Psoas muscle (tissue), 8 donors: ENCODE measurements around the gene ATP8A1. TPM values are rescaled to one million over a fixed set of nuclear protein-coding genes. Genes with fewer than 3 reads are reported as not detected.
A peak's percentile ranks its signal among the peaks of the same experiment; 100 is the strongest.

Experiments
- ATAC-seq, 4 donors: fragments of 200-7000 bp; cut with Tn5 transposase; one replicate each; pipeline ENCODE4 v1.9.1; 2020; ENCODE audit warnings: moderate library complexity in 3 of 4, mild to moderate bottlenecking in 2 of 4
- DNase-seq, 2 donors: peaks; one replicate each; pipeline ENCODE4 v3.0.0-alpha.2; 2020
- H3K27ac ChIP-seq: fragments of 200-600 bp; one replicate; pipeline ENCODE4 v1.8.0; 2022
- H3K27me3 ChIP-seq, 3 donors: fragments of 200-600 bp in 1 of 3; one replicate each; pipeline versions ENCODE4 v1.6.1 to v1.8.0; 2013 to 2022; ENCODE audit warnings: low read length in 2 of 3, mild to moderate bottlenecking in 2 of 3, moderate library complexity in 1 of 3; ENCODE audit not compliant: insufficient read depth in 3 of 3
- H3K36me3 ChIP-seq, 2 donors: fragments of 200-600 bp in 1 of 2; one replicate each; pipeline versions ENCODE4 v1.6.1 to v1.8.0; 2013 to 2022; ENCODE audit warnings: low read depth in 1 of 2, mild to moderate bottlenecking in 1 of 2, moderate library complexity in 1 of 2; ENCODE audit not compliant: insufficient read depth in 1 of 2
- H3K4me1 ChIP-seq: fragments of 200-600 bp; one replicate; pipeline ENCODE4 v1.8.0; 2022
- H3K4me3 ChIP-seq: fragments of 200-600 bp; one replicate; pipeline ENCODE4 v1.8.0; 2022; ENCODE audit warnings: mild to moderate bottlenecking
- H3K9me3 ChIP-seq: fragments of 200-600 bp; one replicate; pipeline ENCODE4 v1.8.0; 2022
- WGBS, 3 donors: extraction: QIAGEN DNeasy Blood & Tissue Kit; methylation state at CpG; one replicate each; pipeline versions ENCODE4 v1.1.6 to v1.1.7; 2013; 5-methylcytosine and 5-hydroxymethylcytosine counted together
- intact Hi-C, 2 donors: fragments of 100-400 bp; cut with DNase I; formaldehyde crosslinking; loops; one replicate each; pipeline versions ENCODE4 v1.11.0 to v1.14.2; 2022
- polyA plus RNA-seq, 3 donors: library from polyadenylated mRNA; stranded (reverse); fragments of 200-250 nt; gene quantifications; one replicate each; pipeline ENCODE4 v1.2.3, GENCODE V29; 2013
- total RNA-seq, 4 donors: library from RNA; stranded (reverse); fragmentation: NEBNext Ultra II Directional in 2 of 4; extraction: Animal tissue kit (Norgen Biotek cat#: 25700) in 2 of 4; gene quantifications; one replicate each; pipeline versions ENCODE4 v1.2.1 to v1.2.4, GENCODE V29; 2021 to 2023
- TF ChIP-seq, protein P1 (sequence below): fragments of 200-600 bp; IDR thresholded peaks from one replicate; pipeline ENCODE4 v1.8.0; 2022; ENCODE audit warnings: antibody characterized with exemption
- donor health status: healthy with polysubstance abuse.
- donor health status: DM: no; HTN: no; CAD: no; lungs with moderate emphysema.
- donor health status: Bipolar disorder and iron deficiency.
- donor health status: healthy.
- donor health status: DM: yes; HTN: yes; CAD: no.
- donor health status: DM: no; HTN: no; CAD: no.
- donor health status: DM: no; HTN: no; CAD: no.
- donor health status: DM: yes; HTN: yes; CAD: no.

Gene ATP8A1
- total and polyA plus RNA-seq, 7 donors = 2.2 to 26.5 (median 14.7) TPM

DNA sequence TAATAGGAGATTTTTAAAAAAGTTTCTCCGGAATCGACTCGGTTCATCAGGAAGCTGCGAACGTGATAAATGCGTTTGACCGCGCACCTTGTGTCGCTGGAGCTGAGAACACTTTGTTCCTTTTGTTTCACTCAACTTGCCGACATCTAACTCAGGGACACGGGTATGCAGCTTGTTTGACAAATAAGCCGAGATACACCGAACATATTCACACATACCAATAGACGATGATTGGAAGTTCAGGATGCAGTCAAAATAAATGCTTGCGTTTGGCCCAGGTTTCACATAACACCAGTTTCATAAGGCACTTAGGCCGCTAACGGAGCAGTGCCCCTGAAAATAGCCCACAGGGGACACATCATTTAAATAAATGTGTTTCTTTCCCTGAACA lies 260.5 kb downstream of the ATP8A1 start:
- Histone ChIP-seq H3K4me1 (peaks cover 11% of the 10 kb centered on the region), H3K36me3 (no peaks in the 10 kb centered on the region), H3K27ac (no peak overlapping the region), H3K4me3 (peak overlapping the region; percentile 69), H3K9me3 (no peaks in the 10 kb centered on the region), H3K27me3 (peaks cover 2 to 59% (median 10%) of the 10 kb centered on the region in 3 donors)
- ATAC-seq (no peak), DNase-seq (no peak)
- 65 to 68% (median 68%) methylated on average over 17 of the region's 17 CpGs for WGBS, 3 donors
- TF ChIP-seq, protein P1, sequence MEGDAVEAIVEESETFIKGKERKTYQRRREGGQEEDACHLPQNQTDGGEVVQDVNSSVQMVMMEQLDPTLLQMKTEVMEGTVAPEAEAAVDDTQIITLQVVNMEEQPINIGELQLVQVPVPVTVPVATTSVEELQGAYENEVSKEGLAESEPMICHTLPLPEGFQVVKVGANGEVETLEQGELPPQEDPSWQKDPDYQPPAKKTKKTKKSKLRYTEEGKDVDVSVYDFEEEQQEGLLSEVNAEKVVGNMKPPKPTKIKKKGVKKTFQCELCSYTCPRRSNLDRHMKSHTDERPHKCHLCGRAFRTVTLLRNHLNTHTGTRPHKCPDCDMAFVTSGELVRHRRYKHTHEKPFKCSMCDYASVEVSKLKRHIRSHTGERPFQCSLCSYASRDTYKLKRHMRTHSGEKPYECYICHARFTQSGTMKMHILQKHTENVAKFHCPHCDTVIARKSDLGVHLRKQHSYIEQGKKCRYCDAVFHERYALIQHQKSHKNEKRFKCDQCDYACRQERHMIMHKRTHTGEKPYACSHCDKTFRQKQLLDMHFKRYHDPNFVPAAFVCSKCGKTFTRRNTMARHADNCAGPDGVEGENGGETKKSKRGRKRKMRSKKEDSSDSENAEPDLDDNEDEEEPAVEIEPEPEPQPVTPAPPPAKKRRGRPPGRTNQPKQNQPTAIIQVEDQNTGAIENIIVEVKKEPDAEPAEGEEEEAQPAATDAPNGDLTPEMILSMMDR = no peak
- intact Hi-C loops = no loop called here

DNA sequence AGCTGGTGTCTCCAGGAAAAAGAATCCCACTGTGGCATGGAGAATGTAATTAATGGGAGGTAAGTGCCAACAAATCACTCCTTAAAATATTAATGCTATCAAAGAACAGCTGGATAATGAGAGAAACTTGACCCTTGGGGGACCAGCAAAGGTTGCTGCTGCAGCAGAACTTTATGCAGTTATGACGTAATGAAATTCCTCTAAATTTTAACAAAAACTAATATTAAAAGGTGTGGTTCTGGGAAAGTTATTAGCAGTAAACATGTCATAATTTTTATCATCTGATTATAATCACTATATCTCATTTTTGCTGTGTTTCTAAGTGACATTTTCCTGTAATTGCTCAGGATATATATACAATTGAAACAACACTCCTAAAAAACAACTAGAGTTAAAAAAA lies 261.3 kb downstream of the ATP8A1 start:
- no peak for ATAC-seq
- 89 to 100% (median 95%) methylated on average over 1 of the region's 1 CpG for WGBS, 3 donors
- no peak overlapping the region for H3K27ac ChIP-seq
- TF ChIP-seq, protein P1 = no peak
- peaks cover 2 to 59% (median 10%) of the 10 kb centered on the region in 3 donors for H3K27me3 ChIP-seq
- no peak overlapping the region for H3K4me3 ChIP-seq
- intact Hi-C loops = no loop called here
- no peaks in the 10 kb centered on the region for H3K9me3 ChIP-seq
- no peaks in the 10 kb centered on the region for H3K36me3 ChIP-seq
- H3K4me1 ChIP-seq = peaks cover 11% of the 10 kb centered on the region
- no peak for DNase-seq

DNA sequence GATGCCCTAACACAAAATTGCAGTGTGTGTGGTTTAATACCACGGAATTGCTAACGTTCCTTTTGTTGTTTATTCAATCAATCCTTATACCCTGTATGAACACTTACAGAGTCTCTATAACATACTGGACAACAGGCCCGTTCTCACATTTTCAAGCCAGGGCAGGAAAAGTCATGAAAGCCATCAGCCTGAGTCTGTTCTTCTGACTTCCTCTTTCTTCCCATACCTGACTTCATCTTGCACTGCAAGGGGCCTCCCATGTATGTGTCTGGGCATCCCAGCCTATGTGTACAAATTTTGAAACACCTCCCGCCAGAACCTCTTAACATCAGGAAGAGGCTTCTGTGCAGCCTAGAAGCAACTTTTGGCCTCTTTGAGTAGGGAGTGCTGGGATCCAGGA lies 264.5 kb downstream of the ATP8A1 start:
- intact Hi-C loops = no loop called here
- TF ChIP-seq, protein P1 = no peak
- no peaks in the 10 kb centered on the region for H3K4me1 ChIP-seq
- ATAC-seq (no peak), DNase-seq (no peak)
- no peaks in the 10 kb centered on the region for H3K9me3 ChIP-seq
- no peak overlapping the region for H3K4me3 ChIP-seq
- no peaks in the 10 kb centered on the region for H3K36me3 ChIP-seq
- H3K27ac ChIP-seq = no peak overlapping the region
- H3K27me3 ChIP-seq = peaks cover 2 to 28% (median 4%) of the 10 kb centered on the region in 3 donors
- 90 to 94% (median 91%) methylated on average over 4 of the region's 4 CpGs for WGBS, 3 donors

DNA sequence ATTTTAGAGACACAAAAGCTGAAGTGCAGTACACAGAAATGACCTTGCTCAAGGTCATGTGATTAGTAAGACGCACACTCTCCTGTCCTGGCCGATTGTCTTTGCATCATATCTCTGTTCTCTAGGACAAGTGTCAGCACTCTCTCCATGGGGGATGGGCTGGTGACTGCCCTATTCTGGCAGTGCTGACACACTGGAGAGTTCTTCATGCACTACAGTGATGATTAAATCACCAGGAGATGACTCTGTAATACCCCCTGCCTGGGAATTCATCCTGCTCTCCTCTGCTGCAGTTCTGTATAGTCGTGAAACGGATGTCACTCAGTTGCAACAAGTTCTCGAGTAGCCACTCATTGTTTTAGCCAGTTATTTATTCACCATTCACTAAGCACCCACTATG lies 264.9 kb downstream of the ATP8A1 start:
- Histone ChIP-seq H3K4me3 (no peak overlapping the region), H3K27ac (no peak overlapping the region), H3K36me3 (no peaks in the 10 kb centered on the region), H3K4me1 (no peaks in the 10 kb centered on the region), H3K9me3 (no peaks in the 10 kb centered on the region), H3K27me3 (peaks cover 2 to 24% (median 3%) of the 10 kb centered on the region in 3 donors)
- DNase-seq (peak in 1 of 2 donors; percentile 25), ATAC-seq (no peak)
- TF ChIP-seq, protein P1 = no peak
- 48 to 53% (median 50%) methylated on average over 5 of the region's 5 CpGs for WGBS, 3 donors
- intact Hi-C loops = no loop called here

DNA sequence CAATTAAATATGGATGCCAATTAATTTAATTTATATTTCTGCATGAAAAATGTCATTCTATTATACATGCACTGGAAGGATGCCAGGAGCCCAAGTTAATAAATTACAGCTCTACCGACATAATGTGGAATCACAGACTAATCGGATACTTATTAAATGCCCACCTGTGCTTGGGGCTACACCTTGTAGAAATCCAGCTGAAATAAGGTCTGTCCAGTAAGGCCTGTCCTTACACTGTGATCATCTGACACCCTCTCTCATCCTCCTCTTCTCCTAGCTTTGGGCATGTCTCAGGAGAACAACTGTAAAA lies 265.6 kb downstream of the ATP8A1 start:
- ATAC-seq = no peak
- intact Hi-C loops = no loop called here
- TF ChIP-seq, protein P1 = no peak

More for the DNA sequence above, 265.6 kb downstream of the ATP8A1 start:
- 77 to 84% (median 77%) methylated on average over 2 of the region's 2 CpGs for WGBS, 3 donors
- Histone ChIP-seq H3K9me3 (no peaks in the 10 kb centered on the region), H3K4me1 (no peaks in the 10 kb centered on the region), H3K27me3 (peaks cover 0 to 17% (median 2%) of the 10 kb centered on the region in 3 donors), H3K27ac (no peak overlapping the region), H3K36me3 (no peaks in the 10 kb centered on the region), H3K4me3 (no peak overlapping the region)
- DNase-seq = no peak
